Measurements from ENCODE around the gene CEP112. TPM values are rescaled to one million over a fixed set of nuclear protein-coding genes. Genes with fewer than 3 reads are reported as not detected.

The CEP112 gene
- total RNA-seq, 1 experiment from 2014 or later = 6.1 TPM

- TF ChIP-seq E2F5 (CRISPR knock-in tag; IDR thresholded peaks at IDR 0.05) (no peak), TEAD1 (CRISPR knock-in tag; IDR thresholded peaks at IDR 0.05) (no peak), PRDM15 (CRISPR knock-in tag; IDR thresholded peaks at IDR 0.05) (no peak), ZNF121 (CRISPR knock-in tag; IDR thresholded peaks at IDR 0.05) (no peak), ZNF263 (CRISPR knock-in tag; IDR thresholded peaks at IDR 0.05; ENCODE audit: low read depth) (no peak), GRHL2 (CRISPR knock-in tag; IDR thresholded peaks at IDR 0.05; ENCODE audit: insufficient replicate concordance, severe bottlenecking) (no peak), NFE2L1 (CRISPR knock-in tag; IDR thresholded peaks at IDR 0.05) (no peak), HMGA2 (CRISPR knock-in tag; IDR thresholded peaks at IDR 0.05) (no peak), ELF4 (CRISPR knock-in tag; IDR thresholded peaks at IDR 0.05; ENCODE audit: low read depth) (no peak), ZNF423 (CRISPR knock-in tag; IDR thresholded peaks at IDR 0.05) (no peak), E2F1 (CRISPR knock-in tag; IDR thresholded peaks at IDR 0.05) (no peak), ESRRA (CRISPR knock-in tag; IDR thresholded peaks at IDR 0.05; ENCODE audit: borderline replicate concordance) (no peak), MAX (CRISPR knock-in tag; IDR thresholded peaks at IDR 0.05) (no peak), USF1 (CRISPR knock-in tag; IDR thresholded peaks at IDR 0.05) (no peak)
Measured at GRCh38 chr17:65679165-65679845, 512.6 kb downstream of the CEP112 start (continued).

- ATAC-seq = no peak
- Mint-ChIP-seq H3K4me3 (no peak overlapping the region), H3K36me3 (no peaks in the 10 kb centered on the region), H3K27me3 (ENCODE audit: low read depth) (peaks cover 13% of the 10 kb centered on the region), H3K4me1 (peaks cover 5% of the 10 kb centered on the region; the same call in 1 of the 2 replicates), H3K27ac (no peak overlapping the region), H3K9me3 (peaks cover 8% of the 10 kb centered on the region; the same call in 1 of the 2 replicates)
- ChIA-PET POLR2A (no interaction called here), CTCF (no interaction called here)
- DNase-seq (ENCODE audit: low spot score) = no peak
- TF ChIP-seq ATF6 (CRISPR knock-in tag; IDR thresholded peaks at IDR 0.05) = no peak
- TF ChIP-seq MXD4 (CRISPR knock-in tag; IDR thresholded peaks at IDR 0.05; ENCODE audit: borderline replicate concordance) = no peak
- no peak for TF ChIP-seq E2F4 (CRISPR knock-in tag; IDR thresholded peaks at IDR 0.05; ENCODE audit: borderline replicate concordance, low read depth)
- no peak for TF ChIP-seq NR1H2 (CRISPR knock-in tag; IDR thresholded peaks at IDR 0.05)
- no peak for TF ChIP-seq ZNF512 (CRISPR knock-in tag; IDR thresholded peaks at IDR 0.05; ENCODE audit: borderline replicate concordance)
- no peak for TF ChIP-seq TCF7 (CRISPR knock-in tag; IDR thresholded peaks at IDR 0.05; ENCODE audit: low read depth)
- TF ChIP-seq ZNF219 (CRISPR knock-in tag; IDR thresholded peaks at IDR 0.05; ENCODE audit: borderline replicate concordance) = no peak
- no peak for TF ChIP-seq ETV6 (CRISPR knock-in tag; IDR thresholded peaks at IDR 0.05)
- no peak for TF ChIP-seq MAX (CRISPR knock-in tag; IDR thresholded peaks at IDR 0.05)
- TF ChIP-seq NFE2L1 (CRISPR knock-in tag; IDR thresholded peaks at IDR 0.05) = no peak
- TF ChIP-seq SMAD3 (CRISPR knock-in tag; IDR thresholded peaks at IDR 0.05; ENCODE audit: borderline replicate concordance) = no peak
- TF ChIP-seq IRF2 (CRISPR knock-in tag; IDR thresholded peaks at IDR 0.05; ENCODE audit: borderline replicate concordance, low read depth) = no peak
Measured at GRCh38 chr17:65678546-65678945, 513.4 kb downstream of the CEP112 start.

All from WTC11 (cell line).